ENCODE measurements around the gene LGALS1. TPM values are rescaled to one million over a fixed set of nuclear protein-coding genes. Genes with fewer than 3 reads are reported as not detected.

The LGALS1 gene
- total RNA-seq, 5 donors from 2014 or later (not counting 1 experiment from before 2014, with no cell fraction given), result 39.5 to 206 (median 99.2) TPM

DNA sequence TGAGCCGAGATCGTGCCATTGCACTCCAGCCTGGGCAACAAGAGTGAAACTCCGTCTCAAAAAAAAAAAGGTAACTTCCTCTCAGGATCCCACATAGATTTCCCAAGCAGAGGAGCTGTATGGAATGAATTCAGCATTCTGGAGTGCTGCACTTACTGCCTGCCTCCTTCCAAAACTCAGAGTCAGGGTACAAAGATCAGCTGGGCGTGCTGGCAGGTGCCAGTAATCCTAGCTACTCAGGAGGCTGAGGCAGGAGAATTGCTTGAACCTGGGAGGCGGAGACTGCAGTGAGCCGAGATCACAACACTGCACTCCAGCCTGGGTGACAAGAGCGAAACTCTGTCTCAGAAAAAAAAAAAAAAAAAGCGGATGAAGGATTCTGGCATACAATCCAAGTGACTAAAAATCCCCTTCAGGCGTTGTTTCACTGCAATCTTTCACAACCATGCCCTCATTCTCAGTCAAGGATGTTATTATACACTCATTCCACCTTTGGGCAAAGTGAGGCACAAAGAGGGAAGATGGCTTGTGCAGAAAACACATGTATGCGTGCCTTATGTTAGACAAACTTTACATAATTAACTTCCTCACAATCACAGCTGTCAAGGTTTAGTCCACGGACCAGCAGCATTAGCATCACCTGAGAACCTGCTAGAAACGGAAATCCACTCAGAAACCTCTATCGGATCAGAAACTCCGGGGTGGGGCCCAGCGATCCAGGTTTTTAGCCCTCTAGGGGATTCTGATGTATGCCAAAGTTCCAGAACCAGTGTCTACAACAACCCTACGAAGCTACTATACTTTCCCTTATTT is 9.6 kb downstream of the LGALS1 start:
- DNase-seq (no peak), ATAC-seq (replicated peaks in 1 of 4) (no peak)
- Histone ChIP-seq H3K36me3 (ENCODE audit: control insufficient read depth in 2 of 2, extremely low read depth in 1 of 2, insufficient read depth in 1 of 2, low read length in 1 of 2) (peaks cover 5 to 17% of the 10 kb centered on the region in 2 donors), H3K9me3 (no peaks in the 10 kb centered on the region), H3K4me3 (ENCODE audit: control insufficient read depth in 1 of 2, extremely low read depth in 1 of 2, low read length in 1 of 2) (no peak overlapping the region), H3K4me1 (ENCODE audit: control insufficient read depth in 1 of 2, extremely low read depth in 1 of 2, insufficient read depth in 2 of 2, low read length in 2 of 2) (peaks cover 11 to 47% of the 10 kb centered on the region in 2 experiments), H3K27ac (ENCODE audit: low read length) (no peak overlapping the region), H3K27me3 (replicated peaks in 1 of 2; ENCODE audit: control insufficient read depth in 2 of 2, extremely low read depth in 1 of 2, insufficient read depth in 2 of 2, low read length in 1 of 2) (no peaks in the 10 kb centered on the region)
- H3K27me3 Mint-ChIP-seq, result no peaks in the 10 kb centered on the region
- H3K4me3 Mint-ChIP-seq, result peak overlapping the region in 2 of 3 donors; percentile 94 to 96
- 84% methylated on average over 6 of the region's 16 CpGs for WGBS (ENCODE audit: insufficient coverage)
- ChIA-PET POLR2A (interaction anchor here in 1 of 2 donors (0.7 kb wide), 1 partner anchor 17 kb away, joined by 9 read pairs; no protein-coding TSS in a partner anchor), CTCF (interaction anchor here (0.6 to 1.3 kb wide), 5 partner anchors 9 to 76 kb away, joined by 3 to 9 read pairs (median 3); partner anchors contain the start of genes GGA1 (in 1 of the 2) and PDXP (in 1 of the 2))
- peaks cover 35 to 36% (median 35%) of the 10 kb centered on the region in 3 donors for H3K4me1 Mint-ChIP-seq
- H3K9me3 Mint-ChIP-seq, result no peaks in the 10 kb centered on the region
- H3K36me3 Mint-ChIP-seq, result peaks cover 12% of the 10 kb centered on the region
- no peak overlapping the region for H3K27ac Mint-ChIP-seq

- no peaks in the 10 kb centered on the region for H3K9me3 ChIP-seq
- WGBS (ENCODE audit: insufficient coverage), result under 1% methylated on average over 45 of the region's 62 CpGs
- ATAC-seq (replicated peaks in 1 of 4) (peak; percentile 91 to 94 (median 92)), DNase-seq (peak; percentile 54 to 88 (median 69))
- H3K4me1 ChIP-seq (ENCODE audit: control insufficient read depth in 1 of 2, extremely low read depth in 1 of 2, insufficient read depth in 2 of 2, low read length in 2 of 2), result peaks cover 11 to 42% of the 10 kb centered on the region in 2 experiments
- H3K27ac ChIP-seq (ENCODE audit: low read length), result peak within 1 kb of the TSS; percentile 40
- H3K27ac Mint-ChIP-seq, result peak within 1 kb of the TSS; percentile 92 to 95
- ChIA-PET POLR2A (interaction anchor here (0.6 to 1.0 kb wide), 2 partner anchors 9 to 13 kb away, joined by 3 read pairs; no protein-coding TSS in a partner anchor), CTCF (interaction anchor here (0.6 to 1.3 kb wide), 8 partner anchors 9 to 94 kb away, joined by 3 to 7 read pairs (median 4); partner anchors contain the start of genes GGA1 (in 1 of the 2) and PDXP (in 1 of the 2))
- H3K27me3 ChIP-seq (replicated peaks in 1 of 2; ENCODE audit: control insufficient read depth in 2 of 2, extremely low read depth in 1 of 2, insufficient read depth in 2 of 2, low read length in 1 of 2), result no peaks in the 10 kb centered on the region
- no peaks in the 10 kb centered on the region for H3K27me3 Mint-ChIP-seq
- H3K4me3 Mint-ChIP-seq, result peak within 1 kb of the TSS; percentile 93 to 96 (median 94)
- peaks cover 22% of the 10 kb centered on the region for H3K36me3 Mint-ChIP-seq
- peaks cover 32 to 33% (median 33%) of the 10 kb centered on the region in 3 donors for H3K4me1 Mint-ChIP-seq
- peak within 1 kb of the TSS; percentile 76 to 99 for H3K4me3 ChIP-seq (ENCODE audit: control insufficient read depth in 1 of 2, extremely low read depth in 1 of 2, low read length in 1 of 2)
- H3K36me3 ChIP-seq (ENCODE audit: control insufficient read depth in 2 of 2, extremely low read depth in 1 of 2, insufficient read depth in 1 of 2, low read length in 1 of 2), result peaks cover 14 to 28% of the 10 kb centered on the region in 2 donors
- H3K9me3 Mint-ChIP-seq, result no peaks in the 10 kb centered on the region
Observed at GRCh38 chr22:37686002-37686982, 10.9 kb downstream of the LGALS1 start, which contains the start of gene NOL12. Gene NOL12 (plus strand): TSS chr22:37686343. CDS start chr22:37686393, 50 bp downstream.

DNA sequence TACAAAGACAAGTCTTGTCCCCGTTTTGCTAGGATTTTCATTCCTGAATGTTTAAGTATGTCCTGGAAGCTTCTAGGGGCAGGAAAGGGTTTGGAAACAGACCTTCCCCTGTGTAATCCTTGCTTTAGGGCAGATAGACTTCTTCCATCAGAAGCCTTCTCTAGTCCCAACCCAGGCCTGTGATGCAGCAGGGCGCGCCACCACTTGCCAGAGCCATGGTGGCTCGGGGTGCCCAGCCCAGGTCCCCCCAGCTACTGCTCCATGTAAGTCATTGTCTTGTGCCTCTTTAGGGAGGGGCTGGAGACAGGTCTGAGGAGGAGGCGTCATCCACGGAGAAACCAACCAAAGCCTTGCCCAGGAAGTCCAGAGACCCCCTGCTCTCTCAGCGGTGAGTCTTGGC is 15.0 kb downstream of the LGALS1 start:
- CTCF ChIA-PET, result no interaction called here
- no peak overlapping the region for H3K4me3 Mint-ChIP-seq
- H3K27me3 ChIP-seq (replicated peaks in 1 of 2; ENCODE audit: control insufficient read depth in 2 of 2, extremely low read depth in 1 of 2, insufficient read depth in 2 of 2, low read length in 1 of 2), result no peaks in the 10 kb centered on the region
- ATAC-seq (replicated peaks in 1 of 4) (no peak), DNase-seq (no peak)
- H3K4me1 Mint-ChIP-seq, result peaks cover 27 to 29% (median 28%) of the 10 kb centered on the region in 3 donors
- H3K27me3 Mint-ChIP-seq, result no peaks in the 10 kb centered on the region
- H3K9me3 ChIP-seq, result no peaks in the 10 kb centered on the region
- peaks cover 11 to 36% of the 10 kb centered on the region in 2 experiments for H3K4me1 ChIP-seq (ENCODE audit: control insufficient read depth in 1 of 2, extremely low read depth in 1 of 2, insufficient read depth in 2 of 2, low read length in 2 of 2)
- peaks cover 15 to 54% of the 10 kb centered on the region in 2 donors for H3K36me3 ChIP-seq (ENCODE audit: control insufficient read depth in 2 of 2, extremely low read depth in 1 of 2, insufficient read depth in 1 of 2, low read length in 1 of 2)
- no peaks in the 10 kb centered on the region for H3K9me3 Mint-ChIP-seq
- H3K36me3 Mint-ChIP-seq, result peaks cover 37% of the 10 kb centered on the region
- POLR2A ChIA-PET, result no interaction called here
- no peak overlapping the region for H3K27ac Mint-ChIP-seq
- no peak overlapping the region for H3K27ac ChIP-seq (ENCODE audit: low read length)
- 100% methylated on average over 1 of the region's 7 CpGs for WGBS (ENCODE audit: insufficient coverage)
- H3K4me3 ChIP-seq (ENCODE audit: control insufficient read depth in 1 of 2, extremely low read depth in 1 of 2, low read length in 1 of 2), result no peak overlapping the region

- no peaks in the 10 kb centered on the region for H3K27me3 Mint-ChIP-seq
- no peak for ATAC-seq (replicated peaks in 1 of 4)
- no peak for DNase-seq
- CTCF ChIA-PET, result interaction anchor here in 1 of 2 donors (0.5 kb wide), 1 partner anchor 12 kb away, joined by 3 read pairs; no protein-coding TSS in a partner anchor
- peaks cover 15 to 54% of the 10 kb centered on the region in 2 donors for H3K36me3 ChIP-seq (ENCODE audit: control insufficient read depth in 2 of 2, extremely low read depth in 1 of 2, insufficient read depth in 1 of 2, low read length in 1 of 2)
- no peaks in the 10 kb centered on the region for H3K9me3 Mint-ChIP-seq
- H3K36me3 Mint-ChIP-seq, result peaks cover 39% of the 10 kb centered on the region
- H3K4me3 Mint-ChIP-seq, result no peak overlapping the region
- H3K27ac Mint-ChIP-seq, result no peak overlapping the region
- no peaks in the 10 kb centered on the region for H3K27me3 ChIP-seq (replicated peaks in 1 of 2; ENCODE audit: control insufficient read depth in 2 of 2, extremely low read depth in 1 of 2, insufficient read depth in 2 of 2, low read length in 1 of 2)
- peaks cover 28 to 32% (median 28%) of the 10 kb centered on the region in 3 donors for H3K4me1 Mint-ChIP-seq
- no peak overlapping the region for H3K27ac ChIP-seq (ENCODE audit: low read length)
- 98% methylated on average over 17 of the region's 18 CpGs for WGBS (ENCODE audit: insufficient coverage)
- H3K4me1 ChIP-seq (ENCODE audit: control insufficient read depth in 1 of 2, extremely low read depth in 1 of 2, insufficient read depth in 2 of 2, low read length in 2 of 2), result peaks cover 15 to 36% of the 10 kb centered on the region in 2 experiments
- POLR2A ChIA-PET, result no interaction called here
- no peaks in the 10 kb centered on the region for H3K9me3 ChIP-seq
- no peak overlapping the region for H3K4me3 ChIP-seq (ENCODE audit: control insufficient read depth in 1 of 2, extremely low read depth in 1 of 2, low read length in 1 of 2)
Observed at GRCh38 chr22:37690901-37691504, 15.6 kb downstream of the LGALS1 start.

- H3K9me3 ChIP-seq, result no peaks in the 10 kb centered on the region
- no peaks in the 10 kb centered on the region for H3K9me3 Mint-ChIP-seq
- CTCF ChIA-PET, result no interaction called here
- H3K4me3 Mint-ChIP-seq, result no peak overlapping the region
- H3K4me1 ChIP-seq (ENCODE audit: control insufficient read depth in 1 of 2, extremely low read depth in 1 of 2, insufficient read depth in 2 of 2, low read length in 2 of 2), result peaks cover 13 to 32% of the 10 kb centered on the region in 2 experiments
- H3K36me3 ChIP-seq (ENCODE audit: control insufficient read depth in 2 of 2, extremely low read depth in 1 of 2, insufficient read depth in 1 of 2, low read length in 1 of 2), result peaks cover 15 to 54% of the 10 kb centered on the region in 2 donors
- peaks cover 0 to 5% of the 10 kb centered on the region in 2 experiments for H3K27me3 ChIP-seq (replicated peaks in 1 of 2; ENCODE audit: control insufficient read depth in 2 of 2, extremely low read depth in 1 of 2, insufficient read depth in 2 of 2, low read length in 1 of 2)
- no peak overlapping the region for H3K27ac Mint-ChIP-seq
- no peaks in the 10 kb centered on the region for H3K27me3 Mint-ChIP-seq
- POLR2A ChIA-PET, result interaction anchor here in 1 of 2 donors (0.6 kb wide), 1 partner anchor 97 kb away, joined by 4 read pairs; no protein-coding TSS in a partner anchor
- 95% methylated on average over 8 of the region's 15 CpGs for WGBS (ENCODE audit: insufficient coverage)
- H3K36me3 Mint-ChIP-seq, result peaks cover 38% of the 10 kb centered on the region
- H3K4me1 Mint-ChIP-seq, result peaks cover 23 to 27% (median 24%) of the 10 kb centered on the region in 3 donors
- no peak for ATAC-seq (replicated peaks in 1 of 4)
- no peak overlapping the region for H3K4me3 ChIP-seq (ENCODE audit: control insufficient read depth in 1 of 2, extremely low read depth in 1 of 2, low read length in 1 of 2)
- no peak overlapping the region for H3K27ac ChIP-seq (ENCODE audit: low read length)
- no peak for DNase-seq
Observed at GRCh38 chr22:37692627-37693285, 17.3 kb downstream of the LGALS1 start.
